Cardiac muscle cell (in vitro differentiated cells and primary cell): Measurements from ENCODE around the gene MUC4. TPM values are rescaled to one million over a fixed set of nuclear protein-coding genes. Genes with fewer than 3 reads are reported as not detected.

ENCODE experiments used
- DNase-seq, 2 donors: peaks; one replicate each; pipeline versions ENCODE4 v3.0.0 to v3.0.0-alpha.2; 2010 to 2017; ENCODE audit warnings: low read depth in 1 of 2, low spot score in 1 of 2
- H3K27ac ChIP-seq: fragments of 200-600 bp; sonication (generic); 2 replicates; pipeline ENCODE4 v1.5.1; 2016
- H3K27me3 ChIP-seq: fragments of 200-600 bp; sonication (generic); 2 replicates; pipeline ENCODE4 v1.6.0; 2016; ENCODE audit warnings: control low read depth
- H3K36me3 ChIP-seq: fragments of 200-600 bp; sonication (generic); 2 replicates; pipeline ENCODE4 v1.5.1; 2016; ENCODE audit warnings: control low read depth
- H3K4me1 ChIP-seq: fragments of 200-600 bp; sonication (generic); 2 replicates; pipeline ENCODE4 v1.8.1; 2017; ENCODE audit warnings: low read depth, mild to moderate bottlenecking, mixed run types
- H3K4me3 ChIP-seq: fragments of 200-600 bp; sonication (generic); 2 replicates; pipeline ENCODE4 v1.5.1; 2016; ENCODE audit warnings: mild to moderate bottlenecking
- H3K9me3 ChIP-seq: fragments of 200-600 bp; sonication (generic); 2 replicates; pipeline ENCODE4 v1.5.1; 2017; ENCODE audit warnings: low read depth, mild to moderate bottlenecking, control low read depth
- polyA plus RNA-seq: library from polyadenylated mRNA; unstranded; fragments of >200 nt; fragmentation: Nextera tagmentation; extraction: Ambion mirVana; gene quantifications from 2 replicates; pipeline ENCODE4 v1.2.1, GENCODE V29; 2016
- total RNA-seq: library from RNA; depleted of rRNA; stranded (reverse); fragments of >200 nt; gene quantifications from 2 replicates; pipeline ENCODE4 v1.2.3, GENCODE V29; 2016
- TF ChIP-seq, protein P1 (sequence below): IDR thresholded peaks from 2 replicates; pipeline ENCODE4 v1.5.1; 2012; ENCODE audit warnings: low read depth, mild to moderate bottlenecking, low read length

MUC4 gene
- total and polyA plus RNA-seq, 2 experiments from 2014 or later: 0.16 TPM; not detected in 1

DNA sequence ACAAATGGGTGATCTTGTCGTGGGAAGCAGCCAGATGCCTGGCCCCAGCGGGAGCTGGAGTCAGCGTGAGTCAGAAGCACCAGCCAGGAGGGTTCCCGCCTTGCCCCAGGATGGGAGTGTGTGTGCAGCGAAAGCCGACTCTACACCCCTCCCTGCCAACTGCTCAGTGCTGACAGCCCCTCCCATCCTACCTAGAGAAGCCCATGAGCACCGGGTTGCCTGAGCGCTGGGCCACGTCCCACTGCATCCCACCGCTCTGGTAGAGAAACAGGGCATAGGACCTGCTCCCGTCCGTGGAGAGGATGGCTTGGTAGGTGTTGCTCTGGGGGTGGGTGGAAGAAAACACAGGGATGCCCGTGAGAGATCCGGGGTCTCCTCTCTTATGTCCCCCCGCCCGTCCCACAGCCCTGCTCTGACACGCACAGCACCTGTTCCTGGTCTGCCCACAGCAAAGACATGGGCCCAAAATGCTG lies 42.9 kb downstream of the MUC4 start:
- H3K27ac ChIP-seq: no peak overlapping the region
- no peaks in the 10 kb centered on the region for H3K36me3 ChIP-seq
- no peaks in the 10 kb centered on the region for H3K27me3 ChIP-seq
- no peak for DNase-seq
- TF ChIP-seq, protein P1, sequence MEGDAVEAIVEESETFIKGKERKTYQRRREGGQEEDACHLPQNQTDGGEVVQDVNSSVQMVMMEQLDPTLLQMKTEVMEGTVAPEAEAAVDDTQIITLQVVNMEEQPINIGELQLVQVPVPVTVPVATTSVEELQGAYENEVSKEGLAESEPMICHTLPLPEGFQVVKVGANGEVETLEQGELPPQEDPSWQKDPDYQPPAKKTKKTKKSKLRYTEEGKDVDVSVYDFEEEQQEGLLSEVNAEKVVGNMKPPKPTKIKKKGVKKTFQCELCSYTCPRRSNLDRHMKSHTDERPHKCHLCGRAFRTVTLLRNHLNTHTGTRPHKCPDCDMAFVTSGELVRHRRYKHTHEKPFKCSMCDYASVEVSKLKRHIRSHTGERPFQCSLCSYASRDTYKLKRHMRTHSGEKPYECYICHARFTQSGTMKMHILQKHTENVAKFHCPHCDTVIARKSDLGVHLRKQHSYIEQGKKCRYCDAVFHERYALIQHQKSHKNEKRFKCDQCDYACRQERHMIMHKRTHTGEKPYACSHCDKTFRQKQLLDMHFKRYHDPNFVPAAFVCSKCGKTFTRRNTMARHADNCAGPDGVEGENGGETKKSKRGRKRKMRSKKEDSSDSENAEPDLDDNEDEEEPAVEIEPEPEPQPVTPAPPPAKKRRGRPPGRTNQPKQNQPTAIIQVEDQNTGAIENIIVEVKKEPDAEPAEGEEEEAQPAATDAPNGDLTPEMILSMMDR: no peak
- H3K4me3 ChIP-seq: no peak overlapping the region
- no peaks in the 10 kb centered on the region for H3K4me1 ChIP-seq
- H3K9me3 ChIP-seq: no peaks in the 10 kb centered on the region

DNA sequence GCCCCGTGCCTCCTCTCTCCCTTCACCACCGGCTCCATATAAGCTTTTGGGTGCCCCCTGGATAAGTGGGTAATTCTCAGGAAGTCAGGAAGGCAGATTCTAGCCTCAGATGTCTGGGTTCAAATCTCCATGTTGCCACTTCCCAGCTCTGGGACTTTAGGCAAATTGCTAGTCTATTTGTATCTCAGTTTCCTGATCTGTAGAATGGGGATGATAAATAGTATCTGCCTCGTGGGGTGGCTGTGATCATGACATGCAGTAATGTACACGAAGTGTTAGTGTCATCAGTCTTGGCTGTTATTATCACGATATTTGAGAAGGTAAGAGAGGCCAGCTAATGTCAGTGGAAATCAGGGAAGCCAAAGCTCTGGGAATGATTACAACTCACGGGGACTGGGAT lies 43.3 kb downstream of the MUC4 start:
- H3K27ac ChIP-seq: no peak overlapping the region
- no peak overlapping the region for H3K4me3 ChIP-seq
- no peaks in the 10 kb centered on the region for H3K27me3 ChIP-seq
- TF ChIP-seq, protein P1: no peak
- no peaks in the 10 kb centered on the region for H3K9me3 ChIP-seq
- no peak for DNase-seq
- no peaks in the 10 kb centered on the region for H3K36me3 ChIP-seq
- H3K4me1 ChIP-seq: no peaks in the 10 kb centered on the region

DNA sequence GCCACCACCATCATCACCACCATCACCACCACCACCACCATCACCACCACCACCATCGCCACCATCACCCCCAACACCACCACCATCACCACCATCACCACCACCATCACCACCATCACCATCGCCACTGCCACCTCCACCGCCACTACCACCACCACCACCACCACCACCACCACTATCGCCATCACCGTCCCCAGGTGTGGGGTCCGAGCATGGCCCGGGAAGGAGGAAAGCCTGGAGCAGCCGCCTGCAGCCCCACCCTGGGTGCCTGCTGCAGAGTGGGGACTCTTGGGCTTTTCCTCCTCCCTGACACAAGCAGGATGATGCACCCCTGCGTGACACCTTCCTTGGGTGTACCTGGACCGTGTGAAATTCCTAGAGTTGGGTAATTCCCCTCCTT lies 43.9 kb downstream of the MUC4 start:
- no peak for DNase-seq
- Histone ChIP-seq H3K36me3 (no peaks in the 10 kb centered on the region), H3K4me3 (no peak overlapping the region), H3K4me1 (no peaks in the 10 kb centered on the region), H3K27ac (no peak overlapping the region), H3K9me3 (no peaks in the 10 kb centered on the region), H3K27me3 (no peaks in the 10 kb centered on the region)
- TF ChIP-seq, protein P1: no peak

DNA sequence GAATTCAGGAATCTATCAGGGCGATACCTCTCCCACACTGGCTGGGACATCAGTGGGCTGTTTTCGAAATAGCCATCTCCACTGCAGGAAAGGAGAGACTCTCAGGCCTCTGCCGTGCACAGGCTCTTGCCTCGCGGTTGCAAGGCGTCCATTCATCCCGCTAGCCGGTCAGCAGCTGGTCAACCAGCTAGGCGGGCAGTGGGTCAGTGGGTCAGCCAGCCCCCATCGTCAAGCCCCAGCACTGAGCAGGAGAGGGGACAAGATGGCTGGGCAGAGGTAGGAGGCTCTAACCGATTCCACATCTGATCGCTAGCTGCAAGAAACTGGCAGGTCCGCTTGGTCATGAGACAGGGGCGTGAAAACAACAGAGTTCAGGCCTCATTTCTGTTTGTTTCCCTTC lies 45.1 kb downstream of the MUC4 start:
- no peaks in the 10 kb centered on the region for H3K36me3 ChIP-seq
- no peaks in the 10 kb centered on the region for H3K9me3 ChIP-seq
- DNase-seq: no peak
- TF ChIP-seq, protein P1: no peak
- H3K27me3 ChIP-seq: no peaks in the 10 kb centered on the region
- no peak overlapping the region for H3K4me3 ChIP-seq
- no peaks in the 10 kb centered on the region for H3K4me1 ChIP-seq
- no peak overlapping the region for H3K27ac ChIP-seq

DNA sequence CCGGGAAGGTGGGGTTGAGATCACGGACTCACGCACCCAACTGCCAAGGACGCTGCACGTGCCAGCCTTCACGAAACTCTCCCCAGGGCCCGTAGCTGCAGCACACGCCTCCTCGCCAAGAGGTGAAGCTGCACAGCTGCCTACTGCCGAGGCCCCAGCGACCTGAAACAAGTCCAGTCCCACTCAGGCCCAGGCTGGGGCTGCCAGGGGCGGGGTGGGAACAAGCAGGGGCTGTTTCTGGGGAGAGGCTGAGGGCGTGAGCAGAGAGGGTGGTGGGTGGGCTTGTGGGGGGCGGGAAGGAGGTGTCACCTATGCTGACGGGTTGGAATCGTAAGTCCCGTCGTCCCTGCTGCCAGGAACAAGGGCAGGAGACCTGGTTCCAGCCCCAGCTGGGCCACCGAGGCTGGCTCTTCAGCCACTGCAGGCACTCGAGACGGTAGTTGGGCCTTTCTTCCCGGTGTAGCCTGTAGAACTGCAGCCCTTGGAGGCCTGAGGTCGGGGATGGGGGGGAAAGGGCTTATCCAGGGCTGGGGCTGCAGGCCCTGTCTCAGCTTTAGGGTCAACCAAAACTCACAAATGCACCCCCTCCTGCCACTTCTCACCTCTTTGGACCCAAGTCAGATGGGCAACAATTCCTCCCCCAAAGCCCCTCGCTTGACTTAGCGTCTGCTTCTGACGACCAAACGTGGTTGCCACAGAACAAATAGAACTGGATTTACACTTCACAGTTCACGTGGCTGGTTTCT lies 46.6 kb downstream of the MUC4 start:
- no peaks in the 10 kb centered on the region for H3K27me3 ChIP-seq
- no peaks in the 10 kb centered on the region for H3K36me3 ChIP-seq
- H3K4me1 ChIP-seq: no peaks in the 10 kb centered on the region
- no peak for DNase-seq
- TF ChIP-seq, protein P1: no peak
- H3K4me3 ChIP-seq: no peak overlapping the region
- no peaks in the 10 kb centered on the region for H3K9me3 ChIP-seq
- H3K27ac ChIP-seq: no peak overlapping the region
